Peyer's patch (tissue), 4 donors: ENCODE results near the gene DNAJB13.

Source experiments
- CTCF ChIP-seq, 6 experiments: fragments of 450-650 bp in 4 of 6; fragments of 200-600 bp in 2 of 6; sonication (generic) in 1 of 6; IDR thresholded peaks; one replicate each; pipeline ENCODE4 v1.5.1; 2017 to 2019; ENCODE audit warnings: antibody characterized with exemption in 6 of 6, mild to moderate bottlenecking in 3 of 6, moderate library complexity in 1 of 6
- POLR2A ChIP-seq, 2 donors: fragments of 450-650 bp; IDR thresholded peaks; one replicate each; pipeline ENCODE4 v1.5.1; 2017; ENCODE audit warnings: antibody characterized with exemption in 2 of 2, mild to moderate bottlenecking in 2 of 2, moderate library complexity in 2 of 2

GRCh38 chr11:73972620-73973449 is 22.0 kb downstream of the DNAJB13 start:
- no peak for TF ChIP-seq CTCF (IDR thresholded peaks at IDR 0.05)
- TF ChIP-seq POLR2A (IDR thresholded peaks at IDR 0.05): no peak
